Measurements from ENCODE around the gene MCRIP2.

GRCh38 chr16:679814-680624, 38.4 kb downstream of the MCRIP2 start, which contains the start of gene STUB1:
- TF ChIP-seq, protein P1, sequence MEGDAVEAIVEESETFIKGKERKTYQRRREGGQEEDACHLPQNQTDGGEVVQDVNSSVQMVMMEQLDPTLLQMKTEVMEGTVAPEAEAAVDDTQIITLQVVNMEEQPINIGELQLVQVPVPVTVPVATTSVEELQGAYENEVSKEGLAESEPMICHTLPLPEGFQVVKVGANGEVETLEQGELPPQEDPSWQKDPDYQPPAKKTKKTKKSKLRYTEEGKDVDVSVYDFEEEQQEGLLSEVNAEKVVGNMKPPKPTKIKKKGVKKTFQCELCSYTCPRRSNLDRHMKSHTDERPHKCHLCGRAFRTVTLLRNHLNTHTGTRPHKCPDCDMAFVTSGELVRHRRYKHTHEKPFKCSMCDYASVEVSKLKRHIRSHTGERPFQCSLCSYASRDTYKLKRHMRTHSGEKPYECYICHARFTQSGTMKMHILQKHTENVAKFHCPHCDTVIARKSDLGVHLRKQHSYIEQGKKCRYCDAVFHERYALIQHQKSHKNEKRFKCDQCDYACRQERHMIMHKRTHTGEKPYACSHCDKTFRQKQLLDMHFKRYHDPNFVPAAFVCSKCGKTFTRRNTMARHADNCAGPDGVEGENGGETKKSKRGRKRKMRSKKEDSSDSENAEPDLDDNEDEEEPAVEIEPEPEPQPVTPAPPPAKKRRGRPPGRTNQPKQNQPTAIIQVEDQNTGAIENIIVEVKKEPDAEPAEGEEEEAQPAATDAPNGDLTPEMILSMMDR (IDR thresholded peaks at IDR 0.05; ENCODE audit: low read length), result no peak
- TF ChIP-seq EZH2 (IDR thresholded peaks at IDR 0.05; ENCODE audit: borderline replicate concordance, low read length), result no peak
